Anterior cingulate cortex (tissue), 58 donors: Measurements from ENCODE around the gene DNALI1.

ENCODE experiments used
- DNase-seq, 58 donors: peaks; one replicate each; lab custom pipeline; 2025; lab: John Stamatoyannopoulos, UW

Gene DNALI1

GRCh38 chr1:37599940-37600339 lies 43.2 kb downstream of the DNALI1 start:
- DNase-seq, result no peak

- DNase-seq, result no peak
Observed at GRCh38 chr1:37601441-37601840, 44.7 kb downstream of the DNALI1 start.

DNA sequence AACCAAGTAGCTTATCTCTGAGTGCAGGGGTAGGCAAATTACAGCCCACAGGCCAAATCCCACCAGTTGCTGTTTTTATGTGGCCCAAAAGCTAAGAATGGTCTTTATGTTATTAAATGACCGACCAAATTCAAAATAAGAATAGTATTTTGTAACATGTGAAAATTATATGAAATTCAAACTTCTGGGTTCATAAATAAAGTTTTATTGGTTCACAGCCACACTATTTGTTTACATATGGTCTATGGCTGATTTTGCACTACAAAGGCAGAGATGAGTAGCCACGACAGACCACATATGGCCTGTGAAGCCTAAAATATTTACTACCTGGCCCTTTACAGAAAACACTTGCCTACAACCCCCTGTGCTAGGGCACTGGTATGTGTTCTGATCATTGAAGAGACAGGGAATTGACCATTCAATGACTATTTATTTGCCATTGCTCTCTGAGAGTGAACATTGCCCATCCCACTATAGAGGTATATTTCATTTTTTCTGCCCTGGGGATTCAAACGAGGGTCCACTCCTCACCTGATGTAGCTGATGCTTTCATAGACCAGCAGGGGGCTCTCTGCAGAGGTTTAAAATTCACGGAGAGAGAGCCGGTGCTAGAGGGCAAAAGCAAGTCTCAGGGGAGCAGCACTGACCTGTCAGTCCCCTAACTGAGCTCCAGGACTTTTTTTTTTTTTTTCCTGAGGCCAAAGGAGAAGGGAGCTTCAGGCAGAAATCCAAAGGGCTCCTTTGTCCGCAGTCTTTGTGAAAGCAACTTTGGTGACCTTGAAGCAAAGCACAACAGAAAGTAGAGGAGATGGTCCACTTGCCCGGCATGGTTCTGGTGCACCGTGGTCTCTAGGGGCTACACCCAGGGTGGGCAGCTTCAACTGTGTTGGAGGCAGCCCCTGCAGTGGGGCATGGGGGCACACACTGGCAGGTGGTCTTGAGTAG lies 46.3 kb downstream of the DNALI1 start:
- peak in 8 of 58 donors; percentile 0 to 30 (median 5) for DNase-seq

GRCh38 chr1:37605061-37605650 lies 48.4 kb downstream of the DNALI1 start:
- no peak for DNase-seq

DNA sequence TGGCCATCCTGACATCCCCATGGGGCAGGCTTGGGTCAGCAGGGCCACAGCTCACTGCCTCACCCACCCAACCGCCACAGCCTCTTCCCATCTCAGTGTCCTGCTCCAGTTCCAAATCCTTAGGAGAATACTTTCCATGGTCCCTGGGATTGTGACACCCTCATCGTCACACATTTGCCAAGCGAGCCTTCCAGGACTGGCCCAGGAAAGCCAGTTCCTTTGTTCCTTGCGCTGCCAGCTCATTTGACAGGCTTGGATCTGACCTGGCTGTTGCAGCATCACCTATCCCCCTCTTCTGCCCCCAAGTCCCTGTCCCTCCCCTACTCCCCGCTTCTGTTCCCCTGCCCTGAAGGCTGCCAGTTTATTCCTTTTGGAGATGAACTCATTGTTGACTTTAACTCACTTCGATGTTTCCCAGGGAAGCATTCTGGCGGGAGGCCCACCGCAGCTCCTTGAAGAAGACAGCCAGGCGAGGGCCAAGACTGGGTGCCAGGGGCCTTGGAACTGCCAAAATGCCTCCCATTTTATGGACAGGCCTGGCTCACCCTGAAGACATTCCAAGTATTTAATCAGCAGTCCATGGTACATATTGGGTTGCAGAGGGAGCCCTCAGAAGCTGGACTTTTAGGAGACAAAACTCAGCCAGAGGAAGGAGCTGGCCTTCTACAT lies 49.2 kb downstream of the DNALI1 start:
- DNase-seq, result peak in 2 of 58 donors; percentile 25 to 26

GRCh38 chr1:37606481-37607263 lies 49.9 kb downstream of the DNALI1 start:
- no peak for DNase-seq

DNA sequence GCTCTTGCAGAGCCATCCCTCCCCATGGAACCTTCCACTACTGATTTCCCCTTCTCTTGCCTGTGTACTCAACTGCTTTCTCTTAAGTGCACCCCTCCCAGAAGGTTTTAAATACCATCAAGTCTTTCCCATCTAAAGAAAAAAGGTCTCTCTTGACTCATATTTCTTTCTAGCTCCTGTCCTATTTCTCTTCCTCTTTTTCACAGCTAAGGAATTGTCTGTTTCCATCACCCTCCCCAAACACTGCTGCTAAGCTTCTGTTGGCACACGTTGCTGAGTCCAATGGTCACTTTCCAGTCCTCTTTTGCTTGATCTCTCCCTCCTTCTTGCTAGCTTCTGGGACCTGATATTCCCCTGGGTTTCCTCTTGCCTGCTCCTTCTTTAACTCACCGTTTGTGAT lies 52.3 kb downstream of the DNALI1 start:
- no peak for DNase-seq

DNA sequence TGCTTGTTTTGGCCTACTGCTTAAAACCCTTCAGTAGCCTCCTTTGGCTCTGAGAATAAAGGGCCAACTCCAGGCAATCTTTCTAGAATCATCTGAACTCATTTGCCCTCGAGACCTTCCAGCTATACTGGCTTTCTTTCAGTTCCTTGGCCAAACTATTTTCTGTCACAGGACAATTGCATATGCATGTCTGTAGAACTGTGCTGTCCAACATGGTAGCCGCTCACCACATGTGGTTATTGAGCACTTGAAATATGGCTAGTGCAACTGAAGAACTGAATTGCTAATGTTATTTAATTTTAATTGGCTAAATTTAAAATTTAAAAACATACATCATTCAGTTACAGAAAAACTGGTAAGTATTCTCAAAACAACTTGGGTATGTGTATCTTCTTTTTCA lies 53.3 kb downstream of the DNALI1 start:
- DNase-seq, result no peak

- no peak for DNase-seq
Observed at GRCh38 chr1:37612186-37612585, 55.4 kb downstream of the DNALI1 start.

- no peak for DNase-seq
Observed at GRCh38 chr1:37614105-37614504, 57.4 kb downstream of the DNALI1 start.

GRCh38 chr1:37616330-37616729 lies 59.6 kb downstream of the DNALI1 start:
- DNase-seq, result no peak
